ENCODE measurements around the gene GBP1.
"Not testable (repeated sequence)": the region's sequence is repeated elsewhere in the genome, so short reads cannot be mapped to it uniquely, and the experiment has no call there.

- TF ChIP-seq CTCF, POLR2AphosphoS5 (IDR thresholded peaks at IDR 0.05): not testable (repeated sequence)
These were observed 31.0 kb downstream of the GBP1 start for GRCh38 chr1:89034004-89034403.
